HPDE6-E6E7 (cell line): Measurements from ENCODE around the gene ARID5B.

Experiments
- DNase-seq: peaks from one replicate; pipeline ENCODE4 v3.0.0; 2011; ENCODE audit warnings: missing footprints; ENCODE audit errors: extremely low spot score

ARID5B gene

DNA sequence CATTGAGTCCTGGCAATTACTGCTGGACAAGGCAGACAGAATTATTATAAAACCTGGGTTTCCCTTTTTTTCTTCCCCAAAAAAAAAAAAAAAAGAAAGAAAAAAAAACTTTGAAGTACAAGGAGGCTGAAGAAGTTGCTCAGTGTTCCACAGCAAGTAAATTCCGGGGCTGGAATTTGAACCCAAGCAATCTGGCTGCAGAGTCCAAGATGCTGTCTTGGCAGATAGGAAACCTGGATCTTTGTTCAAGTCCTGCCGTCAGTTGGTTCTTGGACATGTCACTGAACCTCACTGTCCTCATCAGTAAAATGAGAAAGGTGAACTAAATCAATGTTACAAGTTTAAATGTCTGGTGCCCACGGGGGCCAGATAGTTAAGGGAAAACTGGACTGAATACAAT lies 35.3 kb downstream of the ARID5B start:
- no peak for DNase-seq

DNA sequence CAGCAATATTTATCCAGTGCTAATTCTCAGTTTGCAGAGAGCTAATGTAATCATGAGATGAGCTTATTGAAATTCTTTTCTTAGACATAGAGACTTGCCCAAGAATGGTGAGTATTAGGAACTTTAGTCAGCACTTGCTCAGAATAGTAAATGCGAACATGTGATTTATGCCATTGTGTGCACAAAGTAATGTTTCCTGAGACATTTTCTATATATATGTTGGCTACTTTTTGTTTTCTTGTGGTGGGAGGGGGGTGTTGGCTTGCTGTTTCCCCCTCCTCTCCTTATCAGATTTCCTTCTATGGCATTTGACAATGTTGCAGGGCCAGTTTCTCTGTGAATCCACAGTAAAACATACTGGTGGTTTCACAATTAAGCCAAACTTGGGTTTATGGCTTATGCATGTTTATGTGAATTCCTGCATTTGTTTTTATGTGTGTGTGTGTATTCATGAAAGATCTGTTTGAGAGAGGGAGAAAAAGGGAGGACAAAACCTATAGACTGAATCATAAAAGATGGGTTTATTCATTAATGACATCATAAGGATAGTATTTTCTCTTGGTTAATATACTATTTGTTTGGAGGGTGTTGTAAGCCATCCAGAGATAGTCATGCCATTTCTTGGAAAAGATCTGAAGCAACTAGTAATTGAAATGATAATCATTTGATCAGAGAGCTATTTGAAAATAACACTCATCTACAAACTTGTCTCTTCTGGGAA lies 36.3 kb downstream of the ARID5B start:
- DNase-seq = no peak

DNA sequence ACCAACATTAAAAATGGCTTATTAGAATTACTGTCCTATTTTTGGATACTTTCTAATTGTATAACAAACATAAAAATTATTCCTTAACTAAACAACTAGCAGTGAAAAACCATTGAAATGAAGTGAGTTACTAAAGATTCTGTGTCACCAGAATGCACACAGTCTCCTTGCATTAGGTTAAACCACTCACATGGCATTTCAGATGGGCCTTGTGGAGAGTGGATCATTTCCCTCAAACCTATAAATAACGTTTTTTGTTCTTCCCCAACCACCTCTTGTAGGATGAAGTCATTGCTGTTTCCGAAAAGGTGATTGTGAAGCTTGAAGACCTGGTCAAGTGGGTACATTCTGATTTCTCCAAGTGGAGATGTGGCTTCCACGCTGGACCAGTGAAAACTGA lies 38.4 kb downstream of the ARID5B start:
- DNase-seq = no peak

DNA sequence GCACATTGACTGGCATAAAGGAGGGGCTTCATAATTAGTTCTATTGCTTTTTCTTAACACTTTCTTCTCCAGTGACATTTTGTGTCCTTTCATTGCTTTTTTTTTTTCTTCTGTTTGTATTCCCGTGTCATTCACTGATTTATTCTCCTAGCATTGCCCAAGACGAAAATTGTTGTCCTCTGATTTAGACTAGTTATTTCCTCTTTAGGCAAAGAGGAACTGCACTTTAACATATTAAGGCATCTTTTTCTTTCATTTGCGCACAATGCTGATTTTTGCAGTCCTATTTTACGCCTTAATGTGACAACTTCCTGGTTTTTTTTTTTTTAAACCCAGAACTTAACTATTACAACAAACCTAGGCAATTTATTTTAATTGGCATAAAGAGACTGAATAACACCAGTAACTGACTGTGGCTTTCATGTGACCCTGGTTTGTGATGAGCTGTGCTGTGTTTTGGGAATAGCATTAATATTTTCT lies 39.7 kb downstream of the ARID5B start:
- no peak for DNase-seq

DNA sequence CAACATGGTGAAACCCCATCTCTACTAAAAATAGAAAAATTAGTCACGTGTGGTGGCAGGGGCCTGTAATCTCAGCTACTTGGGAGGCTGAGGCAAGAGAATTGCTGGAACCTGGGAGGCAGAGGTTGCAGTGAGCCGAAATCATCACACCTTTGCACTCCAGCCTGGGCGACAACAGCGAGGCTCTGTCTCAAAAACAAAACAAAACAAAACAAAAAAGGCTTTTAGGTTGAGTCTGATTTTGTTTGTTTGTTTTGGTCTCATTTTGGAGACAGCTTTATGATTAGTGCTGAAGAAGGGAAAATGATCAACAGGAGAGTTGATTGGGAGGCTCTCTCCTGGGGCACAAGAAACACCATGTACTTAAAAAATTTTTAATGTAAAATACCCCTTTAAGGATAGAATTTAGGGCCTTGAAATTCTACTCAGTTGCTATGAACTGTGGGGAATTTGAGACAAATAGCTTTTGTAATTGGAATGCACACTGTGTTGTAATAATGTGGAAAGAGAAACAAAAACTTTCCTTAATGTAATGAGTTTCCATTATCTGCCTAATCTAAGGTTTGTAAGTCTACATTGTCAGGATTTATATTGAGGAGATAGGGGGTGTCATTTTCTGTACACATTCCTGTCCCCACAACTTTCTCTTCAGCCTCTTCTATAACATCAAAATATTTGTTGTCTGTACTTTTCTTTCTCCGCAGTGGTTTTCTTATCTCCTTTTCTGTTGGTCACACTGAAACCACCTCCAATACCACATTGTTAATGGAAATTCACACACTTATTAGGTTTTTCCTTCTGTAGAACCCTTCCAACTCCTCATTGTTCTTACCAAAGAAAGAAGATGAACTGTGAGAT lies 41.3 kb downstream of the ARID5B start:
- DNase-seq = no peak

DNA sequence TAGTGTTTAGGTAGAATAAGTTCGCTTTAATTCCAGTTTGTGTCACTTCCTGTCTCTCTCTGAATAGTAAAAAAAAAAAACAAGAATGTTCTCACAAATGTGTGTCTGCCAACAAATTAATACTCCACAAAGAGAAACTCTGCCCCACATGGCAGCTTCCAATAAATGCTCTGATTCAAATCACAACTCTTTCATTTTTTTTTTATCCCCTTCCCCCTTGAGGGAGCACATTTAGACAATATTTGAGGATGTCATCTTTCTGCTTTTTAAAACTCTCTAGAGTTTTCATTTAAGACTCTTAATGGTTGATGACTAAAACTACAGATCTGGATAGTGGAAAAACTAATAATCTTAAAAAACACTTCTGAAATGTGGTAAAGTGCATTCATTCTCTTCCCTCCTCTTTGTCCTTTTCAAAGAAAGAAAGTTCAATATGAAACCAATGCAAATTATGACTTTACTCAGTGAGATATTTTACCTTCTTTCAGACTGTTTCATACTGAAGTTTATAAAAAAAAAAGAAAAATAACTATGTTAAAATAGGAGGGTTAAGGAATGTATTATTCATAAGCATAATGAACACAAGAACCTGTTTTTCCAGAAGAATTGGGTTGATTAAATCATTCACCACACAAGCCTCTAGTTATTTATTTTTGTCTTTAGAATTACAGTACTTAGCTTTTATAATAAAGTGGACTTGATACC lies 42.3 kb downstream of the ARID5B start:
- DNase-seq = no peak

DNA sequence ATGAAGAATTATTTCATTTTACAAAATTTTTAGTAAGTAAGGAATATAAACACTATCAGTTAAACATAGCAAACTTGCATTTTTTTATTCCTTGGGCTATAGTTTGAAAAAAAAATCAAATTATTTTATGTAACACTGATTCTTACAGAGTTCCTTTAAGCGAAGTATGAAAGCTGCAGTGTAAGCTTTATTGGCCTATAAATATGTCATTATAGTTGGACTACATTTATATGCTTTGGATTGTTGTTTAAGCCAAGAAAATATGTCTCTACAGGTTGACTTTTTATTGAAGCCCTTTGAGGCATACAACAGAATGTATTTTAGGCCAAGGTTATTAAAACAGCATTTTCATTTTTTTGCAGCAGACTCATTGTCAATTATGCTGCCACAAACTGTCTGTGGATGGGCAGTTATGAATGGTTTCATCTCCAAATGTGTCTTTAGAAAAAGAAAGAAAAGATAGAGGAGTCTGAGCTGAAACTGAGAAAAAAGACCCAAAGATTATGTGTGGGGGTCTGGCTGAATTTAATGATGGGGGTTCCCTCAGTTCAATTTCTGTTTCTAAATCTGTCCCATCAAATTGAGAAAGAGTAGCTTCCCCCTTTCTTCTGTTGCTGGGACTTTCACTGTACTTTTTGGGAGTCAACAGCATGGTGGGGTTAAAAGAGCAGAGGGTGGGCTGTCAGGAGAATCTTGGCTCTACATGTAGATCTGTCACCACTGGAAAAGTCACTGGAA lies 43.1 kb downstream of the ARID5B start:
- DNase-seq = no peak

DNA sequence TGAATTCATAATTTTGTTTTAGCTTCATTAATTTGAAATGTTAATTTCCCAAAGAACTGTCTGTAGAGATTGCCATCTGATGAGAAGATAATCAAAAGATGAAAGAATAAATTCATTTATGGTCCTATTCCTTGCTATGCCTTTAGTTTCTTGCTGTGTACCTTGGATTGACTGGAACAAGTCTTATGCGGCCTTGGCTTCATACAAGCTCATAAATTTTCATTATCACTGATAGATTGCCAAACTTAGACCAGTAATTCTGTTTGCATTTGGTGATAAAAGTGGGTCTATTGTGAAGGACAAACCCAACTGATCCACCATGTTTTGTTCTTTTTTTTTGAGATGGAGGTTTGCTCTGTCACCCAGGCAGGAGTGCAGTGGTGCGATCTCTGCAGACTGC lies 48.2 kb downstream of the ARID5B start:
- no peak for DNase-seq

DNA sequence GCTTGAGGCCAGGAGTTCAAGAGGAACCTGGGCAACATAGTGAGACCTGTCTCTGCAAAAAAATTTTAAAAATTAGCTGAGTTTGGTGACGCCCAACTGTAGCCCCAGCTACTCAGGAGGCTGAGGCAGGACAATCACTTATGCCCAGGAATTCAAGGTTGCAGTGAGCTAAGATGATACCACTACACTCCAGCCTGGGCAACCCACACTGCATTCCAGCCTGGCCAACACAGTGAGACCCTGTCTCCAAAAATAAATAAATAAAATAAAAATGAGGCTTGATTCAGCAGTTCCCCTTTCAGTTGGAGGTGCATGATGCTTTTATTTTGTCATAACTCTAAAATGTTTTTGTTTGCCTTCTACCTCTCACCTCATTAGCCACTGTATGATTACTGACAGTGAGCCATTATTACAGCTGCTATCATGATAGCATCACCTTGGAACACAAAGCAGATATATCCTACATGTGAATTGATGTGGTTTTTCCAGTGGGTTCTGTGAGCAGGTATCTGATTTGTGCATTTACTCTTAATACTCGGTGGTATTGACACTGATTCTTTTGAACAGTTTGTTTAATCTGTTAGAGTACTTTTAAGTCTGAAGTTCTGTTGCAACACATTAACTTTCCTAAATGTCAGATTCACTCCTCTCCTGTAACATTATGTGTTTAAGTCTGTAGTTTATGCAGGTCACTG lies 49.1 kb downstream of the ARID5B start:
- no peak for DNase-seq

DNA sequence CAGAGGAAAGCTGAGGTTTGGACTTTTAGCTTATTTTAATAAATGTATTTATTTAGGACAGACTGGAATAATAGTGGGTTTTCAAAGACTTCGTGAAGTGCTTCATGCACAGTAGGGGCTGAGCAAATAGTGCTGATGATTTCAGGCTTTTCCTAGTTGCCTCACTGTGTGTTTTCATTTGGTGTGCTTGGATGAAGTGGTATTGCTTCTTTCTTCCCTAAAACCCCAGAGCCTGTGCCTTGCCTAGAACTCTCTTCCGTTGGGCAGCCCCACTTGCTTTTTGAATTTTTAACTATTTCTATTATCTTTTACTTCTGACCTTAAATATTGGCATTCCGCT lies 49.6 kb downstream of the ARID5B start:
- no peak for DNase-seq

DNA sequence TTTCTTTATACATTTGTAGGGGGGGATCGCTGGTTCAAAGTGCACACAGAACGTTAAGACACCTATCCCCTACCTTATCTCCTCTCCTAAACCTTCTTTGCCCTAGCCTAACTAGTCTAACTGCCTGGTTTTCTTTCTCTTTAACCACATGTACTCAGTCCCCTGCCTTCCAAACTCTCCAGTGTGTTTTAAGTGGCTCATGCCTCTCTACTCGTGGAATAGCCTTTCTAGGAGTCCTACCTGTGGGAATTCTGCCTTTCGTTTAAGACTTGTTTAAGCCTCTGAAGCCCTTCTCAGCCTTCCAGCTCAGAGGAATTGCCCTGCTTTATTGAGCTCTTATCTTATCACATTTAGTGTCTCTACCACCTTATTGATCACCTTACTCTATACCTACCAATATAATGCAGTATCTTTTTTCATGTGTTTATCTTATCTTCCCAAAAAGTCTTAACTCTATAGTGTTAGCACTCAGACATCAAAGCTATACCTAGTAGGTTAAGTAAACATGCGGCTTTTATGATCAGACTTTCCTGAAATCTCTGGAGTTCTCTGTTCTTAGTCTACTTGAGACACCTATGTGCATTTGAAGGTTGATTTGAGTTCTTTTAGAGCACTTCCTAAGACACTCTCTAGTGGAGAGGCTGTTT lies 50.7 kb downstream of the ARID5B start:
- no peak for DNase-seq

DNA sequence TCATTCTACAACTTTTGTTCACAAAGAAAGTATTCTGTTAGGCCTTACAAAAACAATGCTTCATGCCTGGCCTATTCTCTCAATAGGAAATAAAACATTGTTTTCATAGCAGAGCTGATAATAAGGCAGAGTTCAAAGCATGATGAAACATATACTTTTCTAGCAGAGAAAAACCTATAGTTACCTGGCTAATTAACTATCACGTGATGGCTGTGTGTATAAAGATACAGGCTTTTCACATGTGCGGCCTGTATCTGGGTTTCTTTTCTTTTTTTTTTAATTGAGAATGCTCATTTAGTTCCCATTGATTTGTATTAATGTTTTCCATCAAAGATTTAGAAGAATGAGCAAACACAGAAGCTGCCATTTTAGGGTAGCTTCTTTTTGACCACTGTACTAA lies 51.7 kb downstream of the ARID5B start:
- no peak for DNase-seq

DNA sequence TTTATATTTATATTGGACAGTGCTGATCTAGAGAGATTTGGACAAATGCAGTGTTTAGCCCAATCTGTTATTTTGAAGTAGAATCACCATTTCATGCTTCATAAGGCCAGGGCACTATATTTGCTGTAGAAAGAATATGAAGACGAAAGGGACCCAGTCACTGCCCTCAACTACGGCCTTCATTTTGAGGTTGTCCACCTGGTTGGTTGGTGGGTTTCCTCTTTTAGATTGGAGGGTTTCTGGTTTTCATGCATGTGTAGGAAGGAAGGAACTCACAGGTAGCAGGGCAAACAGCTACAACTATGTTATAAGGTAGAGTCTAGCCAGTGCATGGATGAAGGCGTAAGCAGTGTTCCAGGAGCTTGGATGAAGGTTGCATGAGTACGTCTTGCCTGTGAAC lies 56.3 kb downstream of the ARID5B start:
- DNase-seq = no peak

DNA sequence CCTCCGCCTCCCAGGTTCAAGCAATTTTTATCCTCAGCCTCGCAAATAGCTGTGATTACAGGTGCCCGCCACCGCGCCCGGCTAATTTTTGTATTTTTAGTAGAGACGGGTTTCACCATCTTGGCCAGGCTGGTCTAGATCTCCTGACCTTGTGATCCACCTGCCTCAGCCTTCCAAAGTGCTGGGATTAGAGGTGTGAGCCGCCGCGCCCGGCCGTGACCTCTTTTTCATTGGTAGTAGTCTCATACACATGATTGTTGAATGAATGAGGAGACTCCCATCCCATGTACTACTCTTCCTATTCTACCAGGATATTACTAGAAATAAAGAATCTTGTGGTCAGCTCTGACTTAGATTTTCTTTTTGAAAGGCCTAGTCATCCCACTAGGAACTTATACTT lies 56.8 kb downstream of the ARID5B start:
- no peak for DNase-seq

DNA sequence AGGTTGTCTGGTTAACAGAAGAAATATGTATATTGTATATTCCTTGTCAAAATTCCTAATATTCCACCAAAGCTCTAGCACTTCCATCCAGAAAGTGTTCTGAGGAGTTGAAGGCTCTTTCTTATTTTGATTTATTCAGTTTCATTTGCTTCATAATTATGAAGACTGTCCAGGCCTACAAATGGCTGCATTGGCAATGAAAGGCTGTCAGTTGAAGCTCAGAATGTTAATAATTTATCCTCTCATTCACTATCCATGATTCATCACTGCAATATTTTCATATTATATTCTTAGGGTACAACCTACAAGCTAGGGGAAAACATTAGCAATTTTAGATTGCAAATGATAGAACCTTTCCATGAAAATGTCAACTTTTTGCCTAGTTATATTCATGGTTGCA lies 57.3 kb downstream of the ARID5B start:
- no peak for DNase-seq

DNA sequence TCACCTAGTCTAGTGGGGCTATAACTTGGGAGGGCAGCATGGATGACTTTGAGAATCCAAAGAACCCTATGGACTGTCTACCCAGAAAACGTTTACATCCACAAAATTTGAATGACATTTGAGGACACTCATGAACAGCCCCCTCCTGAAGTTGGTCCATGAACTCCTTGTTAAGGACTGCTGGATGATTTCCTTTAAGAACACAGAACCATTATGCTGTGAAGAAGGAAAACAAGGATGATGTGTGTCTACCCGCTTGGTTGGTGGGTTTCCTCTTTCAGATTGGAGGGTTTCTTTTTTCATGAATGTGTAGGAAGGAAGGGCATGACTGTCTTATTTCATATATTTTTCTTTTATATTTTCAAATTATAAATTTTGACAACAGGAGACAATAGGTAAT lies 58.3 kb downstream of the ARID5B start:
- DNase-seq = no peak

DNA sequence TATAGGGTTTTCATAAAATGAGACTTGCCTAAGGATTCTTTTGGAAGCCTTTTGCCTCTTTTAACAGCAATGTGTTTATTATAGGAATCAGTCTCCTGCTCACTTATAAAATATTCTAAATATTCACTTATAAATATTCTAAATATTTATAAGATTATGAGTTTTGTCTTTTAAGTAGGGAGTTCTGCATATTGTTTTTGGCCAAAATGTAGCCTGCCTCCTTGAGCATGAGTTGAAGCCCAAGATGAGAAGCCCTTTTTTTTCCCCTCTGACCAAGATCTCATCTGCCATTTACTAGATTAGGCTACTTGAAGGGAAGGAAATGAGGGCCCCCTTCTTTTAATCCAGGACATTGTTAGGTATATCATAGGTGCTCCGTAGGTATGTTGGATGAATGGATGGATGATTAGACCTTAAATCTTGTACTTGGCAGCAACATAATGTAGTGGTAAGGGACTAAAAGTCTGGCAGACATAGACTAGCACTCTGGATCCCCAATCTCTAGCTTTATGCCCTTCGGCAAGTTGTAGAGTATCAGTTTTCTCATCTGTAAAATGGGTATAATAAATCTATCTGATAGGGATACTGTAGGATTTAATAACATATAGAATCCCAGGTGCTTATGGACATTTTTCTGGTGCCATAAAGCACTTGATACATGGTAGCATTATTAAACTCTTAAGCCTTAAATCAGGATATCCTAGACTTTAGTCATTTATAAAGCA lies 59.1 kb downstream of the ARID5B start:
- DNase-seq = no peak

DNA sequence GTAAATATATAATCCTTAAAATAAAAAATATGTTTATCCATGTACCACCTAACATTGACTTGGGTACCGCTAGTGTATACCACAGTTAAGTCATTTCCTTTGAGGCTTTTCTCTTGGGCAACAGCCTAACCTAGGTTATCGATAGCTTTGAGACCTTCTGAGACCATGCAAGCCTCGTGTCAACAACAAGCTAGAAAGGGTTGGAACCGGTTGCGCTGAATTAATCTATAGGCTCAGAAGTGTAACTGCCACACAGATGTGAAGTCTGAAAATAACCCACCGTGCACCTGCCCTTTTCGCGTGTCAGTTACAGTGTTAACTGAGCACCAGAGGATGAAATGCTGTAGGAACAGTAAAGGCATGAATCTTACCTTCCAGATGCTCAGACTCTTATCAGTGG lies 59.8 kb downstream of the ARID5B start:
- DNase-seq = no peak

DNA sequence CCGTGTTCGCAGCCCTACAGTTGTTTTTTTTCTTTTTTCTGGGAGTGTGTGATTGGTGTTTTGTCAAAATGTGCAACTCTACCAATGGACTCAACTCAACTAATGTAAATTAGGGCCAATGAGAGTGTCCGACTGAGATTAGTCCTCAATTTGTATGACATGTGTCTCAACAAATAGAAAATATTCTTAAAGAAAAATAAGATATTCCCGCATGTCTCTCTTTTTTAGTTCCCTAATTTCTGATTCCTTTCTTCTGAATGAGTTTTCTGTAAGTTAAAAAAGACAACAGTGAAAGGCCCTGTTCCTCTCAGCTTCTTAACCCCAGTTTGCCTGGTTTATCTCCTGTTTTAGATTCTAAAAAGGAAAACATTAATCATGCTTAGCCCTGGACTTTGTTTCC lies 61.5 kb downstream of the ARID5B start:
- DNase-seq = no peak

DNA sequence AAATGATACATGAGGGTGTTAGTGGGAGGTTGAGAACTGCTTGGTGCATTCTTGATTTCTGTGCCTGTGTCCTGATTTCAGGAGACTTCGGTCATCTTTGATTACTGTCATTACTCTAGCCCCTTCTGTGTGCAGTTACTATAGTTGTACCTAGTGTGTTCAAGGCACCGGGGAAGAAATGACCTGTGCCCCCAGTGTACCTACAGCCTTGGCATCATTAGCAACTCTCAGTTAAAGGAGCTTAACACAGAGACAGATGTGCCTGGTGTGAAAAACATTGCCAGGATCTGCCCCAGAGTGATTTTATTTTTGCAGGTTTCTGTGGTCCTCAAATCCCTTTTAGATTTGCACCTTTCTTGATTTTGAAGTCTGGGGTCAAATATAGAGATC lies 62.2 kb downstream of the ARID5B start:
- DNase-seq = no peak
